ENCODE measurements around the gene EDN2. TPM values are rescaled to one million over a fixed set of nuclear protein-coding genes. Genes with fewer than 3 reads are reported as not detected.

The EDN2 gene
- total RNA-seq, 1 experiment from 2014 or later: not detected

DNA sequence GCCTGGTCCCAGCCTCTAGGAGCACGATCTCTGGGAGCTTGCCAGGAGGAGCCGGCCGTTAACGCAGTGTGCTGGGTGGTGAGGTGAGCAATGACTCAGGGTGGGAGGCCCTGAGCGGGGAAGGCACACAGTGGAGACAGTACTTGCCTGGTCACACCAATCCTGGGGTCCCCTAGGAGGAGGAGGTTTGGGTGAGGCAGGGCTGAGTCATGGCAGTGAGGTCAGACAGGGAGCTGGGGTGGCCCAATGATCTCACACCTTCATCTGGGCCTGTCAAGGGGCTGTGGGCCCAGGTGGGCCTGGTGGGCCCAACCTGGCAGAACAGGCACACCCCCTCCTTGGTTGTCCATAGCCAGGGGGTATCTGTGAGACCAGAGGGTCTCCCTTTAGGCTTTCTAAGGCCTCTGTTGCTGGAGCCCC lies 8.6 kb upstream of the EDN2 start:
- no peak overlapping the region for H3K27ac ChIP-seq (ENCODE audit: low read depth, low read length, poor library complexity, severe bottlenecking)
- no peak for DNase-seq (ENCODE audit: low spot score)
- no peaks in the 10 kb centered on the region for H3K36me3 ChIP-seq (ENCODE audit: insufficient read depth, low read length, poor library complexity, severe bottlenecking)
- no TSS peak for BruUV-seq (replicated peaks)
- TF ChIP-seq, protein P1, sequence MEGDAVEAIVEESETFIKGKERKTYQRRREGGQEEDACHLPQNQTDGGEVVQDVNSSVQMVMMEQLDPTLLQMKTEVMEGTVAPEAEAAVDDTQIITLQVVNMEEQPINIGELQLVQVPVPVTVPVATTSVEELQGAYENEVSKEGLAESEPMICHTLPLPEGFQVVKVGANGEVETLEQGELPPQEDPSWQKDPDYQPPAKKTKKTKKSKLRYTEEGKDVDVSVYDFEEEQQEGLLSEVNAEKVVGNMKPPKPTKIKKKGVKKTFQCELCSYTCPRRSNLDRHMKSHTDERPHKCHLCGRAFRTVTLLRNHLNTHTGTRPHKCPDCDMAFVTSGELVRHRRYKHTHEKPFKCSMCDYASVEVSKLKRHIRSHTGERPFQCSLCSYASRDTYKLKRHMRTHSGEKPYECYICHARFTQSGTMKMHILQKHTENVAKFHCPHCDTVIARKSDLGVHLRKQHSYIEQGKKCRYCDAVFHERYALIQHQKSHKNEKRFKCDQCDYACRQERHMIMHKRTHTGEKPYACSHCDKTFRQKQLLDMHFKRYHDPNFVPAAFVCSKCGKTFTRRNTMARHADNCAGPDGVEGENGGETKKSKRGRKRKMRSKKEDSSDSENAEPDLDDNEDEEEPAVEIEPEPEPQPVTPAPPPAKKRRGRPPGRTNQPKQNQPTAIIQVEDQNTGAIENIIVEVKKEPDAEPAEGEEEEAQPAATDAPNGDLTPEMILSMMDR (conservative IDR thresholded peaks at IDR 0.05; ENCODE audit: low read depth, low read length): no peak
- no peak for TF ChIP-seq EZH2 (IDR thresholded peaks at IDR 0.05; ENCODE audit: borderline replicate concordance, low read depth, low read length, poor library complexity, severe bottlenecking)
- intact Hi-C loops (cut with micrococcal nuclease; ENCODE audit: unreplicated experiment): no loop called here
- H3K27me3 ChIP-seq (replicated peaks; ENCODE audit: insufficient read depth, low read depth, low read length, poor library complexity): no peaks in the 10 kb centered on the region
- H3K4me1 ChIP-seq (ENCODE audit: insufficient read depth, low read length, poor library complexity, severe bottlenecking): peaks cover 10% of the 10 kb centered on the region
- ChIA-PET CTCF (no interaction called here), POLR2A (ENCODE audit: low non-redundant PET) (no interaction called here)
- no peaks in the 10 kb centered on the region for H3K9me3 ChIP-seq (ENCODE audit: low read depth, low read length, poor library complexity, severe bottlenecking)
- no peak overlapping the region for H3K4me3 ChIP-seq (ENCODE audit: low read depth, low read length, poor library complexity, severe bottlenecking)

DNA sequence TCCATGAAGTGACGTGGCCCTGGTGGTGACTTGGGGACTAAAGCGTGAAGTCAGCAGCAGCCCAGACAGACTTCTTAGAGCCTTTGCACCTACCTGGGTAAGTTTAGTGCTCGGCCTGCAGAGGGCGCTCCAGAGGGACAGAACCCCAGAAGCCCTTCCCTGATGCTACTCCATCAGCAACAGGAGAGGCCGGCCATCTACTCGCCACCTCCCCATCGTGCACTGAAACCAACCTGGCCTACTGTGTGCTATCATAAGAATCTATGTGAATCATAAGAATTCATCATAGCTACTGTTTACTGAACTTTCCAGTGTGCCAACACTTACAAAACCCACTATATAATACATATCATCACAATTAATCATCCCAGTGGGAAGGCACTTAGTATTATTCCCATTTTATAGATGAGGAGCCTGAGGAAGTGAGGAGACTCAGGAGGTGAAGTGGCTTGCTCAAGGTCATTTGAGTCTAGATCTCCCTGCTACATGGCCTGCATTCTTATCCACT lies 7.9 kb upstream of the EDN2 start:
- H3K36me3 ChIP-seq (ENCODE audit: insufficient read depth, low read length, poor library complexity, severe bottlenecking): no peaks in the 10 kb centered on the region
- peak; percentile 44 for DNase-seq (ENCODE audit: low spot score)
- POLR2A ChIA-PET (ENCODE audit: low non-redundant PET): no interaction called here
- CTCF ChIA-PET: no interaction called here
- H3K27ac ChIP-seq (ENCODE audit: low read depth, low read length, poor library complexity, severe bottlenecking): no peak overlapping the region
- no peak for TF ChIP-seq EZH2 (IDR thresholded peaks at IDR 0.05; ENCODE audit: borderline replicate concordance, low read depth, low read length, poor library complexity, severe bottlenecking)
- TF ChIP-seq, protein P1 (conservative IDR thresholded peaks at IDR 0.05; ENCODE audit: low read depth, low read length): peak; percentile 74
- intact Hi-C loops (cut with micrococcal nuclease; ENCODE audit: unreplicated experiment): no loop called here
- H3K9me3 ChIP-seq (ENCODE audit: low read depth, low read length, poor library complexity, severe bottlenecking): no peaks in the 10 kb centered on the region
- BruUV-seq (replicated peaks): no TSS peak
- H3K4me1 ChIP-seq (ENCODE audit: insufficient read depth, low read length, poor library complexity, severe bottlenecking): peaks cover 10% of the 10 kb centered on the region
- no peaks in the 10 kb centered on the region for H3K27me3 ChIP-seq (replicated peaks; ENCODE audit: insufficient read depth, low read depth, low read length, poor library complexity)
- H3K4me3 ChIP-seq (ENCODE audit: low read depth, low read length, poor library complexity, severe bottlenecking): no peak overlapping the region

DNA sequence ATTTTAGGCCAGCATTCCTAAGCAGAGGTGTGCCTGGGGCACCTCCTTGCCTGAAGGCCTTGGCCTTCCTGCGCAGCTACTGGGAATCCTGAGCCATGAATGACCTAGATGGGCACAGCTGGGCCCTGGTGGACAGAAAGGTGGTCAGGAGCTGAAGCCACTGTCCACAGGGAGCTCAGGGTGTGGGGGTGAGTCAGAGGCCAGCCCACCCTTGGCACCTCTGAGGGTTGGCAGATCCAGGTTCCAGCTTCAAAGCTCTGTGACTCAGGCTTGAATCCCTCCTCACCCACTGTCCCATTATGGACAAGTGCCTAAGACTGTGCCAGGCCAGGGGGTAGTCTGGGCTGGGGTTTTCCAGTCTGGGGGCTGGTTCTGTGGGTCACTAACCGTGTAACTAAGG lies 6.4 kb upstream of the EDN2 start:
- Histone ChIP-seq H3K27ac (ENCODE audit: low read depth, low read length, poor library complexity, severe bottlenecking) (no peak overlapping the region), H3K9me3 (ENCODE audit: low read depth, low read length, poor library complexity, severe bottlenecking) (no peaks in the 10 kb centered on the region), H3K27me3 (replicated peaks; ENCODE audit: insufficient read depth, low read depth, low read length, poor library complexity) (no peaks in the 10 kb centered on the region), H3K36me3 (ENCODE audit: insufficient read depth, low read length, poor library complexity, severe bottlenecking) (no peaks in the 10 kb centered on the region), H3K4me3 (ENCODE audit: low read depth, low read length, poor library complexity, severe bottlenecking) (no peak overlapping the region), H3K4me1 (ENCODE audit: insufficient read depth, low read length, poor library complexity, severe bottlenecking) (peaks cover 8% of the 10 kb centered on the region)
- TF ChIP-seq EZH2 (IDR thresholded peaks at IDR 0.05; ENCODE audit: borderline replicate concordance, low read depth, low read length, poor library complexity, severe bottlenecking): no peak
- TF ChIP-seq, protein P1 (conservative IDR thresholded peaks at IDR 0.05; ENCODE audit: low read depth, low read length): no peak
- POLR2A ChIA-PET (ENCODE audit: low non-redundant PET): no interaction called here
- DNase-seq (ENCODE audit: low spot score): no peak
- intact Hi-C loops (cut with micrococcal nuclease; ENCODE audit: unreplicated experiment): no loop called here
- no TSS peak for BruUV-seq (replicated peaks)
- CTCF ChIA-PET: no interaction called here
